Activated naive CD4-positive, alpha-beta T cell treated with anti-CD3 and anti-CD28 coated beads, Interleukin-2, amount 10 ng/mL, durations not matched to agents 7 days and 5 days (primary cell): ENCODE data around the gene CCDC88B.

ENCODE experiments used
- CTCF ChIA-PET: fragments of 350-600 bp; sonication (Branson Sonifier 250); formaldehyde crosslinking; loops from one replicate; lab custom pipeline; 2021; ENCODE audit warnings: antibody characterized with exemption; lab: Charles Lee
- DNase-seq: peaks from one replicate; pipeline ENCODE4 v3.0.0-alpha.2; 2020
- H3K27ac Mint-ChIP-seq: one replicate; pipeline ENCODE4 v1.8.0; 2021; ENCODE audit warnings: mild to moderate bottlenecking, moderate library complexity, mixed read lengths
- H3K27me3 Mint-ChIP-seq: one replicate; pipeline ENCODE4 v1.8.0; 2021; ENCODE audit warnings: mild to moderate bottlenecking, mixed read lengths
- H3K36me3 Mint-ChIP-seq: one replicate; pipeline ENCODE4 v1.8.0; 2021; ENCODE audit warnings: mixed read lengths
- H3K4me1 Mint-ChIP-seq: one replicate; pipeline ENCODE4 v1.8.0; 2021; ENCODE audit warnings: mixed read lengths
- H3K4me3 Mint-ChIP-seq: one replicate; pipeline ENCODE4 v1.8.0; 2021; ENCODE audit warnings: mild to moderate bottlenecking, moderate library complexity, mixed read lengths
- H3K9me3 Mint-ChIP-seq: one replicate; pipeline ENCODE4 v1.8.0; 2021; ENCODE audit warnings: mixed read lengths

CCDC88B gene

DNA sequence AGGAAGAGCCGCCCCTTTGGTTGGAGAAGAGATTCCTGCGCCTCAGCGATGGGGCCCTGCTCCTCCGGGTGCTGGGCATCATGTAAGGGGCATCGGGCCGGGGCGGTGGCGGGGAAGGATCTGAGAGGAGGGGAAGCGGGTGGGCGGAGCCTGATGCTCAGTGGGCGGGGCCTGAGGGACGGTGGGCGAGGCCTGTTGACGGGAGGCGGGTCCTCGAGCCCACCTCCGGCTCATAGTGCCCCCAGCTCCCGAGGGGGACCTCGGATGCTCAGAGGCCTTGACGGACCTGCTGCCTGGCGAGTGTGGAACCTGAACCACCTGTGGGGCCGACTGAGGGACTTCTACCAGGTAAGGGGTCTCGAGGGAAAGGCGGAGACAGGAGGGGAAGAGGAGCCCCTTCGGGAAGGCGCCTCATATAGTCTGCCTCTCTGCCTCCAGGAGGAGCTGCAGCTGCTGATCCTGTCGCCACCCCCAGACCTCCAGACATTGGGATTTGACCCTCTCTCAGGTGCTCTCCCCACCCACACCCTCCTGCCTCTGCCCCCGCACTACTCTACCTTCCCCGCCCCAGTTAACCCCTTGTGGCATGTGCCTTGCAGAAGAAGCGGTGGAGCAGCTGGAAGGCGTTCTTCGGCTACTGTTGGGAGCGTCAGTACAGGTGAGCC lies 799 bp downstream of the CCDC88B start:
- H3K27me3 Mint-ChIP-seq, result no peaks in the 10 kb centered on the region
- H3K4me1 Mint-ChIP-seq, result peaks cover 50% of the 10 kb centered on the region
- H3K9me3 Mint-ChIP-seq, result no peaks in the 10 kb centered on the region
- H3K4me3 Mint-ChIP-seq, result peak overlapping the region; percentile 89
- CTCF ChIA-PET, result interaction anchor here (1.0 to 4.0 kb wide), 6 partner anchors 8 to 106 kb away, joined by 3 to 42 read pairs (median 6); partner anchors contain the start of genes PRDX5 and TRMT112
- peak; percentile 88 for DNase-seq
- H3K27ac Mint-ChIP-seq, result peak overlapping the region; percentile 92
- H3K36me3 Mint-ChIP-seq, result peaks cover 27% of the 10 kb centered on the region

- peak overlapping the region; percentile 89 for H3K4me3 Mint-ChIP-seq
- H3K27ac Mint-ChIP-seq, result peak overlapping the region; percentile 74
- H3K27me3 Mint-ChIP-seq, result no peaks in the 10 kb centered on the region
- peaks cover 30% of the 10 kb centered on the region for H3K36me3 Mint-ChIP-seq
- no peak for DNase-seq
- no peaks in the 10 kb centered on the region for H3K9me3 Mint-ChIP-seq
- CTCF ChIA-PET, result interaction anchor here (1.1 to 4.0 kb wide), 4 partner anchors 9 to 106 kb away, joined by 6 to 42 read pairs (median 16); partner anchors contain the start of genes PRDX5 and TRMT112
- peaks cover 50% of the 10 kb centered on the region for H3K4me1 Mint-ChIP-seq
Observed at GRCh38 chr11:64341429-64341828, 1.4 kb downstream of the CCDC88B start.

DNA sequence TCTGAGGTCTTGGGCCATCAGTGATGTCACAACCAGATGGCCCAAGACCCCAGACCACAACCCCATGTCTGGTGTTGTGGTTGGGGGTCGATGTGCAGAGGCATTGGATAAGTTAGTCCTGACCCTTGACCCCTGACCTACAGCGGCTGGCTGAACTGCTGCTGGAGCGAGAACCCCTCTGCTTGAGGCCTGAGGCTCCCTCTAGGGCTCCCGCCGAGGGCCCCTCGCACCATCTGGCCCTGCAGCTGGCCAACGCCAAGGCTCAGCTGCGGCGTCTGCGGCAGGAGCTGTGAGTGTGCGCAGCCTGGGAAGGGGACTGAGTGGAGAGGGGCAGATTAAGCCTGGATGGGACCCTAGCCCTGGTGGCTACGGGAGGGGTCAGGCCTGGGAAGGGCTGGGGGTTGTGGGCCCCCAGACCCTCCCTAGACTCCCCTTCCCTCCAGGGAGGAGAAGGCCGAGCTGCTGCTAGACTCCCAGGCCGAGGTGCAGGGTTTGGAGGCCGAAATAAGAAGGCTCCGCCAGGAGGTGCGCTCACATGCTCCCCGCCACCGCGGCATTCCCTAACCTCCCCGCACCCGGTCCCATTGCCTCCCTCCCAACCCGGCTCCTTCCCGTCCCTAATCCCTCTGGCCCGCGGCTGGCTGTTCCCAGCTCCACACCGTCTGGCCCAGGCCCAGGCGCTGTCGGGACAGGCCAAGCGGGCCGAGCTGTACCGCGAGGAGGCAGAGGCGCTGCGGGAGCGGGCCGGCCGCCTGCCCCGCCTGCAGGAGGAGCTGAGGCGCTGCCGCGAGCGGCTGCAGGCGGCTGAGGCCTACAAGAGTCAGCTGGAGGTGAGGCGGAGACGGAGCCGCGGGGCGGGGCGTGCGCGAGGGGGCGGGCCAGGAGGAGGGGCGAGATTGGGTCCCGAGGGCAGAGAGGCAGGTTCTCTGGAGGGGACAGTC lies 2.1 kb downstream of the CCDC88B start:
- no peaks in the 10 kb centered on the region for H3K9me3 Mint-ChIP-seq
- peaks cover 31% of the 10 kb centered on the region for H3K36me3 Mint-ChIP-seq
- H3K27ac Mint-ChIP-seq, result peak overlapping the region; percentile 69
- no peaks in the 10 kb centered on the region for H3K27me3 Mint-ChIP-seq
- DNase-seq, result peak; percentile 96
- CTCF ChIA-PET, result interaction anchor here (0.8 to 4.0 kb wide), 9 partner anchors 10 to 309 kb away, joined by 3 to 42 read pairs (median 6); partner anchors contain the start of genes PRDX5 and TRMT112
- peak overlapping the region; percentile 89 for H3K4me3 Mint-ChIP-seq
- peaks cover 50% of the 10 kb centered on the region for H3K4me1 Mint-ChIP-seq

GRCh38 chr11:64342869-64343745 lies 3.1 kb downstream of the CCDC88B start:
- CTCF ChIA-PET, result interaction anchor here (0.8 to 4.0 kb wide), 8 partner anchors 11 to 308 kb away, joined by 3 to 42 read pairs (median 5); partner anchors contain the start of genes PRDX5 and TRMT112
- no peak for DNase-seq
- peak overlapping the region; percentile 50 for H3K4me3 Mint-ChIP-seq
- no peaks in the 10 kb centered on the region for H3K9me3 Mint-ChIP-seq
- no peak overlapping the region for H3K27ac Mint-ChIP-seq
- H3K36me3 Mint-ChIP-seq, result peaks cover 33% of the 10 kb centered on the region
- peaks cover 48% of the 10 kb centered on the region for H3K4me1 Mint-ChIP-seq
- H3K27me3 Mint-ChIP-seq, result no peaks in the 10 kb centered on the region

DNA sequence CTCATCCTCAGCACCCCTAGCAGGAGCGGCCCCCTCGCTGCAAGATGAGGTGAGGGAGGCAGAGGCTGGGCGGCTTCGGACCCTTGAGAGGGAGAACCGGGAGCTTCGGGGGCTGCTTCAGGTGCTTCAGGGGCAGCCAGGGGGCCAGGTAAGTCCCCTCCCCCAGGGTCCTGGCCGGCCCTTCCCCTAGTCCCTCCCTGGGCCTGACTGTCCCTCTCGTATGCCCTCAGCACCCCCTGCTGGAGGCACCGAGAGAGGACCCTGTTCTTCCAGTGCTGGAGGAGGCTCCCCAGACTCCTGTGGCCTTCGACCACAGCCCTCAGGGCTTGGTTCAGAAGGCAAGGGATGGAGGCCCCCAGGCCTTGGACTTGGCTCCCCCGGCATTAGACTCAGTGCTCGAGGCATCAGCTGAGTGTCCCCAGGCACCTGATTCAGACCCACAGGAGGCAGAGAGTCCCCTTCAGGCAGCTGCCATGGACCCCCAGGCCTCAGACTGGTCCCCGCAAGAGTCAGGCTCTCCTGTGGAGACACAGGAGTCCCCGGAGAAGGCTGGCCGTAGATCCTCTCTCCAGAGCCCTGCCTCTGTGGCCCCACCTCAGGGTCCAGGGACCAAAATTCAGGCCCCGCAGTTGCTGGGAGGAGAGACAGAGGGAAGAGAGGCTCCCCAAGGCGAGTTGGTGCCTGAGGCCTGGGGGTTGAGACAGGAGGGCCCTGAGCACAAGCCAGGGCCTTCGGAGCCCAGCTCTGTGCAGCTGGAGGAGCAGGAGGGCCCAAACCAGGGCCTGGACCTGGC lies 4.0 kb downstream of the CCDC88B start:
- no peak overlapping the region for H3K27ac Mint-ChIP-seq
- CTCF ChIA-PET, result interaction anchor here (1.0 to 4.0 kb wide), 3 partner anchors 12 to 140 kb away, joined by 3 to 26 read pairs (median 11); partner anchors contain the start of genes PRDX5 and TRMT112
- H3K36me3 Mint-ChIP-seq, result peaks cover 33% of the 10 kb centered on the region
- DNase-seq, result peak; percentile 41
- no peaks in the 10 kb centered on the region for H3K27me3 Mint-ChIP-seq
- H3K4me1 Mint-ChIP-seq, result peaks cover 41% of the 10 kb centered on the region
- H3K9me3 Mint-ChIP-seq, result no peaks in the 10 kb centered on the region
- H3K4me3 Mint-ChIP-seq, result no peak overlapping the region

- no peak for DNase-seq
- Mint-ChIP-seq H3K9me3 (no peaks in the 10 kb centered on the region), H3K27me3 (no peaks in the 10 kb centered on the region), H3K27ac (no peak overlapping the region), H3K4me1 (peaks cover 33% of the 10 kb centered on the region), H3K4me3 (no peak overlapping the region), H3K36me3 (peaks cover 30% of the 10 kb centered on the region)
- CTCF ChIA-PET, result interaction anchor here (2.1 kb wide), 1 partner anchor 12 kb away, joined by 6 read pairs; no protein-coding TSS in a partner anchor
Observed at GRCh38 chr11:64344787-64345186, 4.8 kb downstream of the CCDC88B start.

DNA sequence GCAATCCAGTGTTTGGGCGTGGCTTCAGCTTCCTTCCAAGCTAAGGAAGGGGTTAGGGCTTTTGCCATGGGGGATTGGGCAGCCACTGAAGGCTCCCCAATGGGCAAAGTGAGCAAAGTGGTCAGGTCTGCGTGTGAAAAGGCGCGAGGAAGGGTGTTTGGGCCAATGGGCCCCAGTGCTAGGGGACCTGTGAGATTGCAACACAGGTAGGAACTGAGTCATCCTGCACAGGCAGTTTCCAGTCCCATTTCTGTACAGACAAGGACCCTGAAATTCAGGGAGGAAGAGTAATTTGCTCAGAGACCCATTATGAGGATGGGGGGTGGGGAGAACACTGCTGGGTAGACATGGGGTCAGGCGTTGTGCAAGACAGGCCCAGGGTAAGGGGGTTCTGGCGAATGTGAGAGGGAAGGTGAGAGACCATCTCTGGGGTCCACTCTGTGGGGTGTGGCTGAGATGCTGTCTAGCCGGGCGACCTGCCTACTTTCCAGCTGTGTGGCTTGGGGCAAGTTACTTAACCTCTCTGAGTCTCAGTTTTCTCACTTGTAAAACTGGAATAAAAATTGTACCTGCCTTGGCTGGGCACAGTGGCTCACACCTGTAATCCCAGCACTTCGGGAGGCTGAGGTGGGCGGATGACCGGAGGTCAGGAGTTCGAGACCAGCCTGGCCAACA lies 7.3 kb downstream of the CCDC88B start:
- Mint-ChIP-seq H3K9me3 (no peaks in the 10 kb centered on the region), H3K27me3 (no peaks in the 10 kb centered on the region), H3K36me3 (peaks cover 21% of the 10 kb centered on the region), H3K4me3 (no peak overlapping the region), H3K27ac (no peak overlapping the region), H3K4me1 (peaks cover 13% of the 10 kb centered on the region)
- CTCF ChIA-PET, result interaction anchor here (0.7 kb wide), 1 partner anchor 126 kb away, joined by 3 read pairs; no protein-coding TSS in a partner anchor
- no peak for DNase-seq

DNA sequence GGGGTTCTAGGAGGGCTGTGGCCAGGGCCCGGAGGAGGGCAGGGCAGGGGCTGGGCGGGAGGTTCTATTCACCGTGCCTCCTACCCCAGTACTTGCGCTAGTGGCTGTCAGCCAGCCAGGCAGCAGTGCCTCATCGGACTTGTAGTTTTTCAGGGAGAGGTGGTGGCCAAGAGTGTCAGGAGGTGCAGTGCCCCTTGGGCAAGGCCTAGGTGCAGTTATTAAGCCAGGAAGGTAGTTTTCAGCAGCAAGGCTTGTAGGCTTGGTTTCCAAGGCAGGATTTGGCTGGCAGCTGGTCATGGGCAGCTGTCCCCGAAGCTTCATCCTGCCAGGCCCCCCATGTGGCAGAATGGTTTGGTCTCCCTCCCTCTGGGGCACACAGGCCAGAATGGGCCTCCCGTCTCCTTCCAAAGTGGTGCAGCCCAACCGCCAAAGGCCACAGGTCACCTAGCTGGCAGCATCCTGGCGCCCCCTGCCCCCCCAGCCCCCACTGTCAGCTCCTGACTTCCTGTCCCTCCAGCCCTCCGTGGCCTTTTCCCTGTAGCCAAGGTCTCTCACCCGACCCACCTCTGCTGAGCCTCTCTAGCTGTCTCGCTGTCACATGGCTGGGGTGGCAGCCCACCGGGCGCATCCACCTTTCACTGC lies 8.5 kb downstream of the CCDC88B start:
- Mint-ChIP-seq H3K27me3 (no peaks in the 10 kb centered on the region), H3K4me3 (no peak overlapping the region), H3K9me3 (no peaks in the 10 kb centered on the region), H3K4me1 (peaks cover 7% of the 10 kb centered on the region), H3K36me3 (peaks cover 19% of the 10 kb centered on the region), H3K27ac (no peak overlapping the region)
- DNase-seq, result no peak
- CTCF ChIA-PET, result interaction anchor here (1.6 kb wide), 1 partner anchor 31 kb away, joined by 6 read pairs; the partner anchor contains the start of genes PRDX5 and TRMT112

- Mint-ChIP-seq H3K4me3 (no peak overlapping the region), H3K36me3 (peaks cover 19% of the 10 kb centered on the region), H3K4me1 (peaks cover 7% of the 10 kb centered on the region), H3K27me3 (no peaks in the 10 kb centered on the region), H3K9me3 (no peaks in the 10 kb centered on the region), H3K27ac (no peak overlapping the region)
- no peak for DNase-seq
- CTCF ChIA-PET, result interaction anchor here (1.6 kb wide), 1 partner anchor 31 kb away, joined by 6 read pairs; the partner anchor contains the start of genes PRDX5 and TRMT112
Observed at GRCh38 chr11:64349025-64349387, 9.0 kb downstream of the CCDC88B start.

- DNase-seq, result no peak
- CTCF ChIA-PET, result interaction anchor here (1.6 kb wide), 1 partner anchor 32 kb away, joined by 6 read pairs; the partner anchor contains the start of genes PRDX5 and TRMT112
- H3K9me3 Mint-ChIP-seq, result no peaks in the 10 kb centered on the region
- no peaks in the 10 kb centered on the region for H3K27me3 Mint-ChIP-seq
- H3K4me3 Mint-ChIP-seq, result no peak overlapping the region
- peaks cover 7% of the 10 kb centered on the region for H3K4me1 Mint-ChIP-seq
- peaks cover 19% of the 10 kb centered on the region for H3K36me3 Mint-ChIP-seq
- H3K27ac Mint-ChIP-seq, result no peak overlapping the region
Observed at GRCh38 chr11:64349404-64349803, 9.4 kb downstream of the CCDC88B start.

GRCh38 chr11:64351136-64351631 lies 11.2 kb downstream of the CCDC88B start:
- Mint-ChIP-seq H3K4me1 (peaks cover 4% of the 10 kb centered on the region), H3K4me3 (no peak overlapping the region), H3K27me3 (no peaks in the 10 kb centered on the region), H3K36me3 (peaks cover 10% of the 10 kb centered on the region), H3K27ac (no peak overlapping the region), H3K9me3 (no peaks in the 10 kb centered on the region)
- no peak for DNase-seq
- CTCF ChIA-PET, result interaction anchor here (1.4 to 4.9 kb wide), 2 partner anchors 34 to 98 kb away, joined by 4 to 24 read pairs; partner anchors contain the start of genes PRDX5 and TRMT112
